Breast epithelium (tissue), 3 donors: ENCODE data around the gene JPT2.

Source experiments
- CTCF ChIP-seq, 3 donors: fragments of 450-650 bp; IDR thresholded peaks; one replicate each; pipeline ENCODE4 v1.5.1; 2016 to 2017; ENCODE audit warnings: antibody characterized with exemption in 3 of 3, mild to moderate bottlenecking in 3 of 3, moderate library complexity in 3 of 3
- POLR2A ChIP-seq: fragments of 450-650 bp; IDR thresholded peaks from one replicate; pipeline ENCODE4 v1.6.1; 2016; ENCODE audit warnings: antibody characterized with exemption, mild to moderate bottlenecking, moderate library complexity
- POLR2AphosphoS5 ChIP-seq, 3 donors: sonication (generic); formaldehyde crosslinking; IDR thresholded peaks; one replicate each; pipeline ENCODE4 v1.6.1; 2017; ENCODE audit warnings: antibody characterized with exemption in 3 of 3

GRCh38 chr16:1710811-1711507 is 32.9 kb downstream of the JPT2 start:
- TF ChIP-seq CTCF (IDR thresholded peaks at IDR 0.05) (no peak), POLR2A (no peak), POLR2AphosphoS5 (IDR thresholded peaks at IDR 0.05) (no peak)
